ENCODE data around the gene SOX4. TPM values are rescaled to one million over a fixed set of nuclear protein-coding genes. Genes with fewer than 3 reads are reported as not detected.

The SOX4 gene
- total RNA-seq, 1 experiment from 2014 or later = 77.3 TPM

GRCh38 chr6:21596949-21597682 is 3.6 kb downstream of the SOX4 start:
- Mint-ChIP-seq H3K9me3 (ENCODE audit: unreplicated experiment) (no peaks in the 10 kb centered on the region), H3K4me1 (ENCODE audit: low read depth, unreplicated experiment) (peaks cover 6% of the 10 kb centered on the region), H3K27me3 (ENCODE audit: insufficient read depth, unreplicated experiment) (no peaks in the 10 kb centered on the region), H3K27ac (ENCODE audit: unreplicated experiment) (peak overlapping the region; percentile 93), H3K4me3 (ENCODE audit: unreplicated experiment) (no peak overlapping the region), H3K36me3 (ENCODE audit: insufficient read depth, unreplicated experiment) (peaks cover 59% of the 10 kb centered on the region)
- no TSS peak for BruUV-seq (replicated peaks)
- ChIA-PET POLR2A (interaction anchor here (0.7 to 1.1 kb wide), 2 partner anchors 9 to 837 kb away, joined by 6 to 11 read pairs; no protein-coding TSS in a partner anchor), CTCF (no interaction called here)
- Histone ChIP-seq H3K4me1 (peaks cover 20% of the 10 kb centered on the region), H3K9me3 (no peaks in the 10 kb centered on the region), H3K27me3 (replicated peaks; ENCODE audit: control insufficient read depth, insufficient read depth, low read length) (no peaks in the 10 kb centered on the region), H3K4me3 (ENCODE audit: low read depth, low read length) (peak overlapping the region; percentile 99), H3K36me3 (ENCODE audit: control insufficient read depth, insufficient read depth, low read length) (peaks cover 2% of the 10 kb centered on the region; the same call in 1 of the 2 replicates)
- intact Hi-C loops (cut with micrococcal nuclease; ENCODE audit: unreplicated experiment) = loop anchor here (5.0 to 10.0 kb wide), 4 partner anchors 230 to 1850 kb away; no protein-coding TSS in a partner anchor
- DNase-seq = no peak
- peak; percentile 29 to 45 for TF ChIP-seq CTCF (IDR thresholded peaks at IDR 0.05; ENCODE audit: insufficient read depth in 1 of 2, low read depth in 1 of 2, low read length in 1 of 2, severe bottlenecking in 1 of 2, unreplicated experiment in 1 of 2)

- Histone ChIP-seq H3K4me1 (peaks cover 20% of the 10 kb centered on the region), H3K27me3 (replicated peaks; ENCODE audit: control insufficient read depth, insufficient read depth, low read length) (no peaks in the 10 kb centered on the region), H3K36me3 (ENCODE audit: control insufficient read depth, insufficient read depth, low read length) (peaks cover 2% of the 10 kb centered on the region; the same call in 1 of the 2 replicates), H3K9me3 (no peaks in the 10 kb centered on the region), H3K4me3 (ENCODE audit: low read depth, low read length) (peak overlapping the region; percentile 26)
- intact Hi-C loops (cut with micrococcal nuclease; ENCODE audit: unreplicated experiment) = loop anchor here (5.0 to 10.0 kb wide), 4 partner anchors 229 to 1849 kb away; no protein-coding TSS in a partner anchor
- BruUV-seq (replicated peaks) = no TSS peak
- no peak for DNase-seq
- Mint-ChIP-seq H3K36me3 (ENCODE audit: insufficient read depth, unreplicated experiment) (peaks cover 69% of the 10 kb centered on the region), H3K27ac (ENCODE audit: unreplicated experiment) (peak overlapping the region; percentile 93), H3K27me3 (ENCODE audit: insufficient read depth, unreplicated experiment) (no peaks in the 10 kb centered on the region), H3K4me1 (ENCODE audit: low read depth, unreplicated experiment) (peaks cover 6% of the 10 kb centered on the region), H3K9me3 (ENCODE audit: unreplicated experiment) (no peaks in the 10 kb centered on the region), H3K4me3 (ENCODE audit: unreplicated experiment) (no peak overlapping the region)
- no peak for TF ChIP-seq CTCF (IDR thresholded peaks at IDR 0.05; ENCODE audit: insufficient read depth in 1 of 2, low read depth in 1 of 2, low read length in 1 of 2, severe bottlenecking in 1 of 2, unreplicated experiment in 1 of 2)
- ChIA-PET POLR2A (no interaction called here), CTCF (no interaction called here)
These were observed 4.5 kb downstream of the SOX4 start for GRCh38 chr6:21597801-21598673.

- H3K9me3 Mint-ChIP-seq (ENCODE audit: unreplicated experiment) = no peaks in the 10 kb centered on the region
- Histone ChIP-seq H3K4me3 (ENCODE audit: low read depth, low read length) (no peak overlapping the region), H3K36me3 (ENCODE audit: control insufficient read depth, insufficient read depth, low read length) (peaks cover 2% of the 10 kb centered on the region; the same call in 1 of the 2 replicates), H3K27me3 (replicated peaks; ENCODE audit: control insufficient read depth, insufficient read depth, low read length) (no peaks in the 10 kb centered on the region), H3K4me1 (peaks cover 20% of the 10 kb centered on the region), H3K9me3 (no peaks in the 10 kb centered on the region)
- peaks cover 6% of the 10 kb centered on the region for H3K4me1 Mint-ChIP-seq (ENCODE audit: low read depth, unreplicated experiment)
- POLR2A ChIA-PET = no interaction called here
- H3K4me3 Mint-ChIP-seq (ENCODE audit: unreplicated experiment) = no peak overlapping the region
- no peaks in the 10 kb centered on the region for H3K27me3 Mint-ChIP-seq (ENCODE audit: insufficient read depth, unreplicated experiment)
- no peak overlapping the region for H3K27ac Mint-ChIP-seq (ENCODE audit: unreplicated experiment)
- BruUV-seq (replicated peaks) = no TSS peak
- no peak for DNase-seq
- CTCF ChIA-PET = no interaction called here
- TF ChIP-seq CTCF (IDR thresholded peaks at IDR 0.05; ENCODE audit: insufficient read depth in 1 of 2, low read depth in 1 of 2, low read length in 1 of 2, severe bottlenecking in 1 of 2, unreplicated experiment in 1 of 2) = no peak
- intact Hi-C loops (cut with micrococcal nuclease; ENCODE audit: unreplicated experiment) = loop anchor here (5.0 to 10.0 kb wide), 4 partner anchors 229 to 1849 kb away; no protein-coding TSS in a partner anchor
- H3K36me3 Mint-ChIP-seq (ENCODE audit: insufficient read depth, unreplicated experiment) = peaks cover 71% of the 10 kb centered on the region
These were observed 5.1 kb downstream of the SOX4 start for GRCh38 chr6:21598674-21599023.

Data from Caco-2 (cell line).